ENCODE measurements around the gene KIF2A.

DNA sequence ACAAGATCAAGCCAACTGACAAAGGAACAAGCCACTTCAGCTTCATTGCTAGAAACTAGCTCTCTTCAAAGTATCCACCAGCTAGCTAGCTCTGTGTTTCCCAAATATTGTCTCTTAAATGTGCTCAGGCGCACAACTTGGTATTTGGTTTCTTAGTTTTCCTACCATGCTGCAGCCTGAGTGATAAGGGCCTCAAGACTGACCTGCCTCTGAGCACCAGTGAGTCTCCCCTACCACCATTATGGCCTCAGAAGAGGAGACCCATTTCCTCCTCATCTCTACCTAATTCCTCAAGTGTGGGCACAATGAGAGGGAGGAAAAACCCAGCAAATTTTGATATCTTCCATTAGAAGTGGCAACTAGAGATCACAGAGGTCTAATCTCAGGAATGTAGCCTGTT is 34.6 kb upstream of the KIF2A start:
- TF ChIP-seq CTCF (IDR thresholded peaks at IDR 0.05; ENCODE audit: extremely low read depth in 1 of 2, insufficient read depth in 1 of 2, low read depth in 1 of 2, low read length in 2 of 2): no peak
- TF ChIP-seq EZH2 (IDR thresholded peaks at IDR 0.05; ENCODE audit: borderline replicate concordance, low read depth, low read length, severe bottlenecking): no peak
- no peak for TF ChIP-seq GATA2 (IDR thresholded peaks at IDR 0.05; ENCODE audit: insufficient read depth, insufficient read length, low read depth, low read length)
- no peak for TF ChIP-seq POLR2A (IDR thresholded peaks at IDR 0.05; ENCODE audit: low read depth, low read length)

Data from endothelial cell of umbilical vein (primary cell).